Dedifferentiated amniotic fluid mesenchymal stem cell (primary cell): ENCODE data around the gene PAX8.

Source experiments
- DNase-seq: peaks from one replicate; pipeline ENCODE4 v3.0.0-alpha.2; 2016; ENCODE audit errors: extremely low spot score

The PAX8 gene

DNA sequence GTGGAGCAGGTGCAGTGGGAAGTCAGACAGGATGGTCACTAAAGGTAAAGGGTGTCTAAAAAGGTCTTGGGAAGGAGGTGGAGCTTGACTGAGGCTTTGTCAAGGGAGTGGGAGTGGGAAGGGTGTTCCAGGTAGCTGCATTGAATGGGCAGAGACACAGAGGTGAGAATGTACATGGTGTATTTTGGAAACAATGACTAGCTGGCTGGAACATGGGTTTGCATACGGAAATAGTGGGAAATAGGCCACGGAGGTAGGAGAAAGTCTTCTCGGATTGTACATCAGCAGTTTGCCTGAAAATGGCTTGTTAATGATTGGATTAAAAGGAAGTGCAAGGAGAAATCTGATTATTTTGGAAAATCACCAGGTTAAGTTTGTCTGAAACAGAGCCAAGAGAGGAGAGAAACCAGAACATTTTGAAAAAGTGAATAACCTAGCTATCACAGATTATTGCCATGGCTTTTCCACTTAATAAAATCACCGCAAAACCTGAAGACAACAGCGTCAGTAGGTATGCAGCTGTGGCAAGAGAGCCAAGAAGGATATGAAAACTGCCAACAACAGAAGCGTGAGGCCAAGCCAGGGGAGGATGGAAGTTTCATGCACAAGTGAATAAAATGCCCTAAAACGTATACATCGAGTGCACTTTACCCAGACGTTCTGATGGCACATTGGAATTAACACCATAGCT lies 13.9 kb downstream of the PAX8 start:
- no peak for DNase-seq

- DNase-seq, result no peak
These were observed 15.2 kb downstream of the PAX8 start for GRCh38 chr2:113263546-113263945.

GRCh38 chr2:113260991-113261390 lies 17.7 kb downstream of the PAX8 start:
- DNase-seq, result no peak

GRCh38 chr2:113258471-113259147 lies 20.1 kb downstream of the PAX8 start:
- no peak for DNase-seq

- no peak for DNase-seq
These were observed 21.0 kb downstream of the PAX8 start for GRCh38 chr2:113257516-113258264.

- DNase-seq, result no peak
These were observed 23.3 kb downstream of the PAX8 start for GRCh38 chr2:113255140-113256070.

DNA sequence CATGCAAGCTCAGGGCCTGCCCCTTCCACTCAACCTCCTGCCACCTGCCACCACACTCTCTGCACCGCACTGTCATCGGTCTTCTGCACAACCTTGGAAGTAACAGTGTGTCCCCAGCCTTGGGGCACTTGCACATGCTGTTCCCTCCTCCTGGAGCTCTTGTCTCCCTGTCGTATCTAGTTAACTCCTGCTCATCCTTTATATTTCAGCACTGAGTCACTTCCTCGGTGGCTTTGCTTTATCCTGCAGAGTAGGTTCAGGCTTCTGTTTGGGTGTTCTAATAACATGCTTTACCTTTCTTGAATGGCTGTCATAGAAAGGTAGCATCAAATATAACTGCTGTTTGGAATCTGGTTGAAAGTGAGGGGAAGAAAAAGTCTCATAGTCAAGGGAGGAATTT lies 25.3 kb downstream of the PAX8 start:
- no peak for DNase-seq

DNA sequence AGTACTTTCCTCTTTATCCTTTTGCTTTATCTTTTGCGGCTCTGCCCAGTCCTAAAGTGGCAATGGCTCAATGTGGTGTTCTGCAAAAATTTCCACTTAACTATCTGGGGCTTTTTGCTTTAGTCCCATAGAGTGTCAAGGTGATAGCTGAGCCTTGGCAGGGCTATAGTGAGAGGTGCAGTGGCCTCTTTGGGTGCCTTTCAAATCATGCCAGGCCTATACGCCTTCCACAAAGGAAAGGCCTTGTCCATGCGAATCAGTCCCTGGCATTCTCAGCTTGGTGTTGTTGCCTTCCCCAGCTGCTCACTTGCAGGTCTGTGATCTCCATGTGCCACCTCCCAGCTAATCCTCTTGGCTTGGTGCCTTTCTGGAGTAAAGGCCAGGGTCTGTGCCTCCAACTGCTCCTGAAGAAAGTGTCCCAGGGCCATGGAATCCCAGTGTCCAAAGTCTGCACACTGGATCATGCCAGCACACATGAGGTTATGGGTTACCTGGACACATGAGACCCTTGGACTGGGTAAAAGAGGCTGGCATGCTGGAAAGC lies 26.6 kb downstream of the PAX8 start:
- no peak for DNase-seq

DNA sequence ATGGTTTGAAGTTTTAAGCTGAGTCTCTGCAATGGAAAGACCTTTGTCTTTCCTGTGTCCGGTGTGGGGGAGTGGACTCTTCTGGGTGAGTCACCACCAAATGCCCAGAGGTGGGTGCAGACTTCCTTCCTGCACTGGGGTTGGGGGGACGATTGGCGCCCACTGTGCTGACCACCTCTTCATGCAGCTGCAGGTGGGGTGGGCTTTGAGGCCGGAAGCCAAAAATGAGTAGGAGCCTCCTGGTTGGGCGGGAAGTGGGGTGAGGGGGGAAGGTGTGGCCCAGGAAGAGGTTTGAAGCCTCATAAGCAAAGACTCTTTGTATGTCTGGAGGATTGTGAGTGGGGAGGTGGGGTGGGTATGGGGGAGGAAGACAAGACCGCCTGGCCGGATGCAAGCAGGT lies 27.6 kb downstream of the PAX8 start:
- DNase-seq, result no peak

GRCh38 chr2:113248997-113249770 lies 29.5 kb downstream of the PAX8 start:
- DNase-seq, result peak; percentile 75

DNA sequence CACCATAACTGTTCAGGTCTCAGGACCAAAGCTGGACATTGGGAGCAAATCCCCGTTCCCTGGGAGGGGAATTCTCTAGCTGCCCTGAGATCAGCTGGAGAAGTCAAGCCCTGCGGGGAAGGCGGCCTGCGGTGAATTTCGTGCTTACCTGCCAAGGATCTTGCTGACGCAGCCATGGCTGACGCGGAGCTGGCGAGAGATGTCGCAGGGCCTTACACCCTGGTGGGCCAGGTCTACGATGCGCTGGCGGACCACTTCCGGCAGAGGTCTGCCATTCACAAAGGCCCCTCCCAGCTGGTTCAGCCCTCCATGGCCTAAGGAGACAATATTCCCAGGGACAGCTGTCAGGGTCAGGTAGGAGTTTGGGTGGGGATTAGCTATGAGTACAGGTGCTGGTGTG lies 32.1 kb downstream of the PAX8 start:
- no peak for DNase-seq

DNA sequence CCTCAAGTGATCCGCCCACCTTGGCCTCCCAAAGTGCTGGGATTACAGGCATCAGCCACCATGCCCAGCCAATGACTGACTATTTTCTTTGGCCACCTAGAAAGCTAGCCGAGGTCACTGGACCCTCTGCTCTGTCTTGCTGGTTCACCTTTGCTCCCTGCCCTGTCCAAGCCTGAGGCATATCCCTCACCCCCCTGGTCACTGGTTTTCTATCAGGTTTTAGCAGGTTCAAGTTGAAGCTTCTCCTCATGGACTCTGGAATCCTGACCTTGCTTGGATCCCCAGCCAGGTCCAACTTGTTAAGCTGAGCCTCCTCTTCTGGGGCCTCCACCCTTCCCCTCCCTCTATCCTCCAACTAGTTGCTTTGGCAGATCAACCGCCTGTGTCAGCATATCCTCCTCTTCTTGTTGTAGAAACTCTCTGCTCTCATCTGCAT lies 33.4 kb downstream of the PAX8 start:
- no peak for DNase-seq

DNA sequence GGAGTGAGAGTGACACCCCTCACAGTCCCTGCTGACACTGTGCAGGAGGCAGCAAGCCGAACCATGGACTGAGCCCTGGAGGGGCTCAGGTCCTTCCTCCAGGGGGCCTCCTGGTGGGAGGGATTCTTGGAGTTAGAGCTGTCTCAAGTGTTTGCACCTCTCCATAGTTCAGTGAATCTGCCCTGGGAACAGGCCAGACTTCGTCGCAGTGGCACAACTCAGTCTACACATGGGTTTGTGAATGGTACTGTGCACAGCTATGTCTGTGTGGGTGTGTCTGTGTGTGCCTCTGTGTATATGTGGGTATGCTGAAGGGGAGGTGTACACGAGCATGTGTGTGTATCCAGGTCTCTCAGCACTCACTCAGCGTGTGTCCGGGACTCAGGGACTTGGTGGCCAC lies 36.4 kb downstream of the PAX8 start:
- DNase-seq, result no peak

DNA sequence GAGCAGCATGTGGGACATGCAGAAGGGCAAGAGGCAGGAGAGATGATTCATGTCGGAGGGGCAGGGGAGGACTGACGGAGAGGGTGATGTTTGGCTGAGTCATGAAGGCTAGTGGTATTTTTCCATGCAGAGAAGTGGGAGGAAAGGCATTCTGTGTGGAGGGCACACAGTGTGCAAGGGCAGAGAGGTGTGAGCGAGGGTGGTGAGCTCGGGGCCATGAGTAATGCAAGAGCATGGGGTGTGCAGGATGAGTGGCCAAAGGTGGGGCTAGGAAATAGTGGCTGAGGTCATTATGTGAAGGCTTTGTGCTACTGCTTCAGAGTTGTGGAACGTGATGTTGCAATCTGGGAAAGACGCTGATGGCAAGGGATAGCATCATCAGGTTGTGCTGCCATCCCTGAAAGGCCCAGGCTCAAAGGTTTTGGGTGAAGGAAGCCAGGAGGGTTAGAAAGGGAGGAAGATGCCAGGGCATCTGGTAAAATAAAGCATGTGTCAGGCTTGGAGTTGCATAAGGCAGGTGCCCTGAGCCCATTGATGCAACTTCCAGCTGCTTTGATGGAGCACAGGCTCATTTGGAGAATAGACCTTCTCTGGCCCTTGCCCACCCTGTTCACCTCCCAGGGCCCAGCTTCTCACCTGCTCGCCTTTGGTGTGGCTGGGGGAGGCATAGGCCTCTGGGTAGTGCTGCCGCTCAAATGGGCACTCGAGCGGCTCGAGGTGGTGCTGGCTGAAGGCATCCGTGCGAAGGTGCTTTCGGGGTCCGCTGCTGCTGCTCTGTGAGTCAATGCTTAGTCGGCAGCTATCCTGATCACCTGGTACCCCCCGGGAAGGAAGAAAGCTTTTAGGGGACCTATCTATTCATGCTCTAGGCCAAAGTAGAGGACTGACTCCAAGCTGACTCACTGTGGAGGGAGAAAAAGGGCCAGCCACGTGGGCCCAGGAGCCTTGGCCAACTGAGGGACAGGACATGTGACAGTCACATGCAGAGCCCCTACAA lies 37.5 kb downstream of the PAX8 start:
- peak; percentile 93 for DNase-seq

DNA sequence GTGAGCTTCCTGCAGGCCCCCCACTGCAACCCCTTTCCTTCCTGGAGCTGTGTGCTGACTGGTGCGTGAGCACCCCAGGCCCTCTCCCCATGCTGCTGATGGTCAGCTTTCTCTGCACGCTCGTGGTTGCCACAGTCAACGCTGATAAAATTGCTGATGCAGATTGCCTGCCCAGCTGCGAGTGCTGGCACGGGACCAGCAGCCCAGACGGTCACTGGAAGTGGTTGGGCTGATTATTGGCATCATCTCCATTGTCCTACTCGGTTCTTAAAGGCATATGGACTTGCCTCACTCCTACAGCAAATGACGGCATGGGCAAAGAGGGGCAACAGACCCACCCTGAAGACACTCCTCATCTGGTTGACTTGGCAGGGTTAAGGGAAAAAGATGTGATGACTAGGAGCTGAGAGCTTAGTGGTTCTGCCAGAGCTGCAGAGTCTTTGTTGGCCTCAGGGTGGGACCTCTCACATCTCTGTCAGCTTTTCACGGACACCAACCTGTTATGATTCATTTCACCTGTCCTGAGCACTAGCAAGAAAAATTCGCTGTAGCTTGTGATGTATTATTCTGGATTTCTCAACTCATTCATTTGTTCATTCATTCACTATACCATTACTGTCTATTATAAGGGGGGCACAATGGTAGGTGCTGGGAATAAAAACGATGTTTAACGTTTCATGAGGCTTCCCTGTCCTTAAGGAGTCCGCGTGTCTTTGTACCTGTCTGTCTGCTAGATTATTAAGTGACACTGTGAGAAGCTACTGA lies 38.4 kb downstream of the PAX8 start:
- peak; percentile 83 for DNase-seq

GRCh38 chr2:113238871-113239839 lies 39.6 kb downstream of the PAX8 start:
- no peak for DNase-seq

DNA sequence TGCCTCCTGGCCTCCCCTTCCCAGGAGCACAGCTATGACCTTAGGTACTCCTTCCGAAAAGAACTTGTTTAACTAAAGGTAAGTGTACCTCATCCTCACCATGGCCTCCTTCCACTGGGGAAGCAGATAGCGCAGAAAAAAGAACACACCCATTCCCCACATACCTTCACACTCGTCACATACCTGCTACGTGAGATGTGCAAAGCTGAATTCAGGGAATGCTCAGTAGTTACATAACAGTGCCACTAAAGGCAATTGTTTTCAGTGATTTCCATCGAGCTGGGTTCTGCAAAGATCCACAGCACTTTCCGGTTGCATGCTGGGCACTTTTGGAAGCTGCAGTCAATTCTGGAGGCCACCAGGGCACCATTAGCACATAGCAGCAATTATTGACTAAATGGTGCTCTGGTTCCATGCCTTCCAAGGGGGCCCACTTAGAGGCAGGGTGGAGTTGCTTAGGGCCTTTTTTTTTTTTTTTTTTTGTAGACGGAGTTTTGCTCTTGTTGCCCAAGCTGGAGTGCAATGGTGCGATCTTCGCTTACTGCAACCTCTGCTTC lies 41.0 kb downstream of the PAX8 start:
- no peak for DNase-seq
